ENCODE measurements around the gene ZNF230. TPM values are rescaled to one million over a fixed set of nuclear protein-coding genes. Genes with fewer than 3 reads are reported as not detected.

Gene ZNF230
- total RNA-seq, 3 donors from 2014 or later = 3.2 to 5.2 (median 3.8) TPM

DNA sequence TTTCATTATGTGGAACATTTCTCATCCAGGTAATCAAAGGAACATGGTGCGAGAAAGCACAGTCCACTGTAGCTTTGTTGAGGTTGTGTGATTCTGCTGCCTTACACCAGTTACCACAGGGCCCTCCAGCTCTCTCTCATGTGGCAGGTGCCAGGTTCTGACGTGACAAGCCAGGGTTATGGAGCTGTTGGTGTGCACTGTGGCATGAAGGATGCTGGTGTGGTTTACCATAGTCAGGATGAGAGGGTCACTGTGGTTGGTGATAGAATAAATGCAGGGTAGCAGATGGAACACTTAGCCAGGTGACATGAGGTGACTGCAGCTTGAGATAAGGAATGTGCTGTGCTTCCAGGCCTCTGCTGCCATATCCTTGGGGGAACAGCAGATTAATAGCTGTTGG is 56.5 kb downstream of the ZNF230 start:
- ATAC-seq = no peak
- peaks cover 6% of the 10 kb centered on the region for H3K36me3 ChIP-seq (ENCODE audit: low read depth)
- TF ChIP-seq, protein P1, sequence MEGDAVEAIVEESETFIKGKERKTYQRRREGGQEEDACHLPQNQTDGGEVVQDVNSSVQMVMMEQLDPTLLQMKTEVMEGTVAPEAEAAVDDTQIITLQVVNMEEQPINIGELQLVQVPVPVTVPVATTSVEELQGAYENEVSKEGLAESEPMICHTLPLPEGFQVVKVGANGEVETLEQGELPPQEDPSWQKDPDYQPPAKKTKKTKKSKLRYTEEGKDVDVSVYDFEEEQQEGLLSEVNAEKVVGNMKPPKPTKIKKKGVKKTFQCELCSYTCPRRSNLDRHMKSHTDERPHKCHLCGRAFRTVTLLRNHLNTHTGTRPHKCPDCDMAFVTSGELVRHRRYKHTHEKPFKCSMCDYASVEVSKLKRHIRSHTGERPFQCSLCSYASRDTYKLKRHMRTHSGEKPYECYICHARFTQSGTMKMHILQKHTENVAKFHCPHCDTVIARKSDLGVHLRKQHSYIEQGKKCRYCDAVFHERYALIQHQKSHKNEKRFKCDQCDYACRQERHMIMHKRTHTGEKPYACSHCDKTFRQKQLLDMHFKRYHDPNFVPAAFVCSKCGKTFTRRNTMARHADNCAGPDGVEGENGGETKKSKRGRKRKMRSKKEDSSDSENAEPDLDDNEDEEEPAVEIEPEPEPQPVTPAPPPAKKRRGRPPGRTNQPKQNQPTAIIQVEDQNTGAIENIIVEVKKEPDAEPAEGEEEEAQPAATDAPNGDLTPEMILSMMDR (IDR thresholded peaks at IDR 0.05) = no peak
- H3K4me3 ChIP-seq = no peak overlapping the region
- H3K9me3 ChIP-seq = peaks cover 13% of the 10 kb centered on the region
- H3K4me1 ChIP-seq (ENCODE audit: low read depth) = no peaks in the 10 kb centered on the region
- intact Hi-C loops (cut with DNase I, micrococcal nuclease) = no loop called here
- no peak for DNase-seq

DNA sequence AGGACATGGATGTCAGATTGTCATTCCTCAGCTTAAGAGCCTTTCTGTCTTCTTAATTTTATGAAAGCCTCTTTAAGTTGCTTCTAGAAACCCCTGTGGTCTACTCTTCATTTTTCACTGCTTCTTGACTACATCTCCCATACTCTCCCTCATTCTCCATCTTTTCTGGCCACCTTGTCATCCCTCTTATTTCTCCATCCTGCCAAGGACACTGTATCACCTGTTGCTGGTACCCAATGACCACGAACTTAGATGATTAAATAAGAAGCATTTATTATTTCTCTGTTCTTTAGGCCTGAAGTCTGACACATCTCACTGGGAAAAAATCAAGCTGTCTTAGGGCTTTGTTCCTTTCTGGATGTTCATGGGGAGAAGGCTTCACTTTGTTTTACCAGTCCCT is 58.3 kb downstream of the ZNF230 start:
- TF ChIP-seq, protein P1 (IDR thresholded peaks at IDR 0.05) = no peak
- H3K36me3 ChIP-seq (ENCODE audit: low read depth) = peaks cover 6% of the 10 kb centered on the region
- no peak for ATAC-seq
- H3K9me3 ChIP-seq = peaks cover 23% of the 10 kb centered on the region
- intact Hi-C loops (cut with DNase I, micrococcal nuclease) = no loop called here
- DNase-seq = no peak
- H3K4me3 ChIP-seq = no peak overlapping the region
- H3K4me1 ChIP-seq (ENCODE audit: low read depth) = no peaks in the 10 kb centered on the region

Other genes with a start within 250 kb of the ZNF230 start
- 10 to 100 TPM; 32.2 to 41.4 (median 34.7) TPM for gene SMG9, start 248.0 kb upstream of the ZNF230 start, total RNA-seq
- 10 to 100 TPM; 14.9 to 36.2 (median 36.1) TPM for gene KCNN4, start 222.0 kb upstream of the ZNF230 start, total RNA-seq
- gene LYPD5, start 200.5 kb upstream of the ZNF230 start, total RNA-seq = 1 to 10 TPM in 2 of 3 donors, under 1 TPM in 1; 0.61 to 4.8 (median 3.9) TPM
- gene ZNF283, start 175.6 kb upstream of the ZNF230 start, total RNA-seq = 10 to 100 TPM in 2 of 3 donors, 1 to 10 TPM in 1; 7.6 to 21.8 (median 14.1) TPM
- 1 to 10 TPM in 2 of 3 donors, under 1 TPM in 1; 0.58 to 5.5 (median 1.7) TPM for gene ZNF404, start 119.0 kb upstream of the ZNF230 start, total RNA-seq
- 10 to 100 TPM in 2 of 3 donors, 1 to 10 TPM in 1; 9.8 to 15.9 (median 13.4) TPM for gene ZNF45, start 67.7 kb upstream of the ZNF230 start, total RNA-seq
- 1 to 10 TPM; 1.9 to 5.8 (median 1.9) TPM for gene ZNF221, start 51.7 kb upstream of the ZNF230 start, total RNA-seq
- gene ZNF155, start 18.8 kb upstream of the ZNF230 start, total RNA-seq = 1 to 10 TPM; 5.4 to 8.6 (median 6.7) TPM
- 1 to 10 TPM; 1.1 to 2.9 (median 1.3) TPM for gene ZNF222, start 22.4 kb downstream of the ZNF230 start, total RNA-seq
- gene ZNF223, start 49.1 kb downstream of the ZNF230 start, total RNA-seq = 1 to 10 TPM; 4.7 to 8.7 (median 6.0) TPM
- gene ZNF284, start 69.2 kb downstream of the ZNF230 start, total RNA-seq = 1 to 10 TPM; 1.9 to 2.3 (median 2.1) TPM
- gene ZNF224, start 91.4 kb downstream of the ZNF230 start, total RNA-seq = 10 to 100 TPM; 25.5 to 38.3 (median 29.8) TPM
- gene ZNF225, start 110.4 kb downstream of the ZNF230 start, total RNA-seq = 1 to 10 TPM; 2.2 to 4.8 (median 3.2) TPM
- 10 to 100 TPM in 2 of 3 donors, 1 to 10 TPM in 1; 4.7 to 11.1 (median 10.9) TPM for gene ZNF234, start 138.6 kb downstream of the ZNF230 start, total RNA-seq
- 10 to 100 TPM; 17.9 to 23.1 (median 23.0) TPM for gene ZNF226, start 162.1 kb downstream of the ZNF230 start, total RNA-seq
- gene ZNF227, start 209.6 kb downstream of the ZNF230 start, total RNA-seq = 10 to 100 TPM; 11.3 to 25.3 (median 12.6) TPM

Measured in mucosa of descending colon (tissue), 3 donors.